DOHH2 (cell line): ENCODE data around the gene RHD.
"Not testable (repeated sequence)": the region's sequence is repeated elsewhere in the genome, so short reads cannot be mapped to it uniquely, and the experiment has no call there.

Experiments used
- EZH2phosphoT487 ChIP-seq: fragments of 200-600 bp; sonication (generic); IDR thresholded peaks from 2 replicates; pipeline ENCODE4 v1.6.1; 2017; ENCODE audit warnings: borderline replicate concordance, mild to moderate bottlenecking, antibody characterized with exemption, low read length, moderate library complexity, mixed read lengths
- TF ChIP-seq, protein P1 (sequence below): fragments of 200-600 bp; sonication (generic); IDR thresholded peaks from one replicate; pipeline ENCODE4 v1.5.1; 2014; ENCODE audit warnings: antibody characterized with exemption, mild to moderate bottlenecking, low read depth, low read length; ENCODE audit not compliant: poor library complexity, severe bottlenecking

DNA sequence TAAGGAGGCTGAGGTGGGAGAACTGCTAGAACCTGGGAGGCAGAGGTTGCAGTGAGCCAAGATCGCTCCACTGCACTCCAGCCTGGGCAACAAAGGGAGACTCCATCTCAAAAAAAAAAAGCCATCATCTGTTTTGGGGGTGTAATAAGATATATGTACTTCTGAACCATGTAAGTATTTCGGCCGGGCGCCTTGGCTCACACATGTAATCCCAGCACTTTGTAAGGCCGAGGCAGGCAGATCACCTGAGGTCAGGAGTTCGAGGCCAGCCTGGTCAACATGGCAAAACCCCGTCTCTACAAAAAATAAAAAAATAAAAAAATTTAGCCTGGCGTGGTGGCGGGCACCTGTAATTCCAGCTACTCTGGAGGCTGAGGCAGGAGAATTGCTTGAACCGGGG lies 36.9 kb upstream of the RHD start:
- TF ChIP-seq, protein P1, sequence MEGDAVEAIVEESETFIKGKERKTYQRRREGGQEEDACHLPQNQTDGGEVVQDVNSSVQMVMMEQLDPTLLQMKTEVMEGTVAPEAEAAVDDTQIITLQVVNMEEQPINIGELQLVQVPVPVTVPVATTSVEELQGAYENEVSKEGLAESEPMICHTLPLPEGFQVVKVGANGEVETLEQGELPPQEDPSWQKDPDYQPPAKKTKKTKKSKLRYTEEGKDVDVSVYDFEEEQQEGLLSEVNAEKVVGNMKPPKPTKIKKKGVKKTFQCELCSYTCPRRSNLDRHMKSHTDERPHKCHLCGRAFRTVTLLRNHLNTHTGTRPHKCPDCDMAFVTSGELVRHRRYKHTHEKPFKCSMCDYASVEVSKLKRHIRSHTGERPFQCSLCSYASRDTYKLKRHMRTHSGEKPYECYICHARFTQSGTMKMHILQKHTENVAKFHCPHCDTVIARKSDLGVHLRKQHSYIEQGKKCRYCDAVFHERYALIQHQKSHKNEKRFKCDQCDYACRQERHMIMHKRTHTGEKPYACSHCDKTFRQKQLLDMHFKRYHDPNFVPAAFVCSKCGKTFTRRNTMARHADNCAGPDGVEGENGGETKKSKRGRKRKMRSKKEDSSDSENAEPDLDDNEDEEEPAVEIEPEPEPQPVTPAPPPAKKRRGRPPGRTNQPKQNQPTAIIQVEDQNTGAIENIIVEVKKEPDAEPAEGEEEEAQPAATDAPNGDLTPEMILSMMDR: not testable (repeated sequence)
- not testable (repeated sequence) for TF ChIP-seq EZH2phosphoT487
